ENCODE measurements around the gene ALAS1. TPM values are rescaled to one million over a fixed set of nuclear protein-coding genes. Genes with fewer than 3 reads are reported as not detected.
A peak's percentile ranks its signal among the peaks of the same experiment; 100 is the strongest.

Gene ALAS1
- total and polyA plus RNA-seq, 2 experiments from 2014 or later = 30.4 to 33.9 TPM

DNA sequence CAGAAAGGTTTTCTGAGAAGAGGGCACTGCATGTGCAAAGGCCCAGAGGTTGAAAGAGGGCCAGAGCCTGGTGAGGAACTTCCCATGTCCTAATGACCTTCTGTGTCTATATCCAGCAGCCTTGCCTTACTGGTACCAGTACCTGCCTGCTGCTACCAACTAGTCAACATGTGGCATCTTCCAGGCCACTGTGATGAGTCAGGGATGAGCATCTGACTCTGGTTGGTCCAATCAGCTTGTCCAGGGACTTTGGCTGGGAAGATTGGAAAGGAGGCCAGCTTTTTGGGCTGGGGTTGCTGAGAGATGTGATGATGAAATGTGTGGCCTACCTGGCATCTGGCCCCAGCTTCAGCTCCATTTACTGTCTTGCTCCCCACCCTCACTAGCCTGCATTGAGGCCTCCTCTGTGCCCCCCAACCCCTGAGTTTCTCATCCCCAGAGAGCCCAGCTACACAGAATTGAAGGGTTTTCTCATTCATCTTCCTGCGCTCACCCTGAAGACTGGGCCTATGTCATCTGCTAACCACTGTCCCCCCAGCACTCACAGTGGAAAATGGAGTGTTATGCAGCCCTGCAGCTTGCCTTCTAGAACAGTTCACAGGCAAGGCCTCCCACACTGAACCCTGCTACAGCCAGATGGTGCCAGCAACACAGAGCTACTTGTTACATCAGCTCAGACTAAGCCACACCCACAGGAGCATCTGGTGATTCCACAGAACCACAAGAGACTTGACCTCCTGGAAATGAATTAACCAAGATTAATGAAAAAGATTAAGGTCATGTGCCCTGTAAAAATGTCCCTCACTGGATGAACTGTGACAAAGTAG, 42.3 kb downstream of the ALAS1 start:
- H3K4me1 ChIP-seq (ENCODE audit: insufficient read depth) = peaks cover 46% of the 10 kb centered on the region
- peaks cover 49% of the 10 kb centered on the region for H3F3A ChIP-seq (ENCODE audit: insufficient read depth)
- H3K27ac ChIP-seq = peak overlapping the region; percentile 100
- in situ Hi-C loops (cut with MboI) = no loop called here
- TF ChIP-seq EZH2phosphoT487 (IDR thresholded peaks at IDR 0.05; ENCODE audit: insufficient read depth, low read depth) = no peak
- H3K36me3 ChIP-seq (ENCODE audit: low read depth) = no peaks in the 10 kb centered on the region
- no peaks in the 10 kb centered on the region for H3K27me3 ChIP-seq (replicated peaks; ENCODE audit: insufficient read depth)
- peak overlapping the region; percentile 87 for H3K4me2 ChIP-seq (ENCODE audit: unreplicated experiment)
- DNase-seq = peak; percentile 96
- 100% methylated on average over 1 of the region's 1 CpG for WGBS, 2 experiments (ENCODE audit: low coverage in 1 of 2, low lambda C conversion rate in 2 of 2, missing lambda C conversion rate in 2 of 2)
- no peak overlapping the region for H2AFZ ChIP-seq
- H3K79me2 ChIP-seq (ENCODE audit: insufficient read depth) = peaks cover 39% of the 10 kb centered on the region
- H4K20me1 ChIP-seq (ENCODE audit: insufficient read depth) = no peaks in the 10 kb centered on the region
- H3K9me2 ChIP-seq (ENCODE audit: insufficient read depth) = no peaks in the 10 kb centered on the region
- H3K4me3 ChIP-seq = peak overlapping the region; percentile 80
- H3K9ac ChIP-seq = peak overlapping the region; percentile 93
- H3K9me3 ChIP-seq (ENCODE audit: low read depth) = no peaks in the 10 kb centered on the region

DNA sequence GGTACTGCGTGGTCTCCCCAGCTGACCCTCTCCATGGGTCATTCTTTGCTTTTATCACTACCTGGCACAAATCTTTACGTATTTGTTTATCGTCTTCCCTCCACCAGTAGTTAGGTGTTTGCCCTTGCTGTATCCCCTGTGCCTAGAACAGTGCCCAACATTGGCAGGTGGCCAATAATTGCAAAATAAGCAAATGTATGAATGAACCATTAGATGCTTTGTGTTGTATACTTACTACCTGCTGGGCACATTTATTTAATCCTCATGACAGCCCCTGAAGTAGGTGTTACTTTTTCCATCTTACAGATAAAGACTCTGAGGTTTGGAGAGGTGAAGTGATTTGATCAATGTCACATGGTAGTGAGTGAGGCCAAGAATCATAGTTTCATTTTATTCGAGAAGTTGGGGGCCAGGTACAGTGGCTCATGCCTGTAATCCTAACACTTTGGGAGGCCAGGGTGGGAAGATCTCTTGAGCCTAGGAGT, 43.0 kb downstream of the ALAS1 start:
- Histone ChIP-seq H3K9me2 (ENCODE audit: insufficient read depth) (no peaks in the 10 kb centered on the region), H4K20me1 (ENCODE audit: insufficient read depth) (no peaks in the 10 kb centered on the region), H3K9me3 (ENCODE audit: low read depth) (no peaks in the 10 kb centered on the region), H3K27me3 (replicated peaks; ENCODE audit: insufficient read depth) (no peaks in the 10 kb centered on the region), H3K27ac (peak overlapping the region; percentile 100), H3K79me2 (ENCODE audit: insufficient read depth) (peaks cover 32% of the 10 kb centered on the region), H2AFZ (no peak overlapping the region), H3K36me3 (ENCODE audit: low read depth) (no peaks in the 10 kb centered on the region), H3K9ac (peak overlapping the region; percentile 93), H3K4me2 (ENCODE audit: unreplicated experiment) (peak overlapping the region; percentile 62), H3K4me1 (ENCODE audit: insufficient read depth) (peaks cover 47% of the 10 kb centered on the region), H3K4me3 (no peak overlapping the region), H3F3A (ENCODE audit: insufficient read depth) (peaks cover 49% of the 10 kb centered on the region)
- TF ChIP-seq EZH2phosphoT487 (IDR thresholded peaks at IDR 0.05; ENCODE audit: insufficient read depth, low read depth) (no peak), EZH2 (IDR thresholded peaks at IDR 0.05; ENCODE audit: insufficient read depth, poor library complexity, severe bottlenecking) (no peak)
- in situ Hi-C loops (cut with MboI) = no loop called here
- no peak for DNase-seq
- WGBS, 2 experiments (ENCODE audit: low coverage in 1 of 2, low lambda C conversion rate in 2 of 2, missing lambda C conversion rate in 2 of 2) = 76 to 77% methylated on average over 4 of the region's 4 CpGs

DNA sequence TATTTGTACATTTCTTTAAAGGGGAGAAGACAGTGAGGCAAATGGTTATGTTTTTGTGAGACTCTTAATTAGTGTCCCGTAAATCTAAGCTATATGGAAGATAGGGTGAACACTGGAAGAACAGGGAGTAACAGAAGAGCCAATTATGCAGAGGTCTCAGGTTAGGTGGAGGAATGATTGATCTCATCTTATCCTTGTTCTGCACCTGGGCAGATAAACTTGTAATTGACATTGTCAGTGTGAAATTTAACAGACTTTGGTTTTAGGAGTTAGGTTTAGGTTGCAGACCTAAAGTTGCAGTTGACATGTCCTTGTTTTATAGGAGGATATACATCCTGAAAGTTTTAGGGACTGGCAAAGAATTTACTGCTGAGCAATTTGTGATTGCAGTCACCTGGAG, 44.1 kb downstream of the ALAS1 start:
- Histone ChIP-seq H3K4me2 (ENCODE audit: unreplicated experiment) (no peak overlapping the region), H3K4me3 (no peak overlapping the region), H3K9me2 (ENCODE audit: insufficient read depth) (no peaks in the 10 kb centered on the region), H3K9me3 (ENCODE audit: low read depth) (no peaks in the 10 kb centered on the region), H3F3A (ENCODE audit: insufficient read depth) (peaks cover 49% of the 10 kb centered on the region), H3K36me3 (ENCODE audit: low read depth) (no peaks in the 10 kb centered on the region), H3K9ac (no peak overlapping the region), H3K27me3 (replicated peaks; ENCODE audit: insufficient read depth) (no peaks in the 10 kb centered on the region), H3K27ac (no peak overlapping the region), H3K4me1 (ENCODE audit: insufficient read depth) (peaks cover 39% of the 10 kb centered on the region), H3K79me2 (ENCODE audit: insufficient read depth) (peaks cover 21% of the 10 kb centered on the region), H4K20me1 (ENCODE audit: insufficient read depth) (no peaks in the 10 kb centered on the region), H2AFZ (no peak overlapping the region)
- no peak for TF ChIP-seq EZH2 (IDR thresholded peaks at IDR 0.05; ENCODE audit: insufficient read depth, poor library complexity, severe bottlenecking)
- no peak for TF ChIP-seq EZH2phosphoT487 (IDR thresholded peaks at IDR 0.05; ENCODE audit: insufficient read depth, low read depth)
- in situ Hi-C loops (cut with MboI) = no loop called here
- WGBS, 2 experiments (ENCODE audit: low coverage in 1 of 2, low lambda C conversion rate in 2 of 2, missing lambda C conversion rate in 2 of 2) = 92 to 93% methylated on average over 1 of the region's 1 CpG
- no peak for DNase-seq

DNA sequence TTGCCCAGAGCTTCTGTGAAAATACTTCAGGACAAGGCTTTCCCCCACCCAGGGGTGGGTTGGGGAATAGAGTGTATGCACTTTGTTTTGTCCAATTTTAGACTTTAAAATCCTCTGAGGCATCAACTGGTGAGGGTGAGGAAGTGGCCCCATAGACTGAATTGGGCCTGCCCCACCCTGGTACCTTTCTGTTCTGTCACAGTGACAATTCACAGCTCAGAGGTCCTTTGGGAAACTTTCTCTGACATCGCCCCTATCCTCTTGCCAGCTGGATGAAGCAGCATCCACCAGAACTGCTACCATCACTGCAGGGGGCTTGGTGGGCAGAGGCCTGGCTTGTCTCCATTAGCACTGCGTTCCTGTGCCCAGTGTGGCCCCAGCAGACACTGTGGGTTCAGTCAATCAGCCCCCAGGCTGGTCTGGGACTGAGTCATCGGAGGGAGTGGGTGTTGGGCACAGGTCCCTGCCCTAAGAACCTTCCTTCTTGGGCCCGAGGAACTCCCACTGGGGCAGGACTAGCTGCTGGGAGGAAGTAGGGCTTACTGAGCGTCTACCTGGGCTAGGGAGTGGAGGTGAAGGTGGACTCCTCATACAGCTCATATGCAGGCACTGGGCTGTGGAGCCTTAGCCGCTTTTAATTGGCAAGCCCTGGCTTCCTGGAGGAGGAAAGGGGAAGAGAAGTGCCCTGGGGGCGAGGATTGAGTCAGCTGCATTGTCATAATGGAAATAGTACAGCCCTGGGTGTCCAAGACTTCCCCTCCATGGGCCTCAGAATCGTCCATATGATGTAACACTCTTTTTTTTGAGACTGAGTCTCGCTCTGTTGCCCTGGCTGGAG, 46.0 kb downstream of the ALAS1 start:
- peaks cover 39% of the 10 kb centered on the region for H3F3A ChIP-seq (ENCODE audit: insufficient read depth)
- H3K4me3 ChIP-seq = no peak overlapping the region
- no peaks in the 10 kb centered on the region for H3K36me3 ChIP-seq (ENCODE audit: low read depth)
- H3K9ac ChIP-seq = peak overlapping the region; percentile 16; the same call in 1 of the 2 replicates
- H3K4me1 ChIP-seq (ENCODE audit: insufficient read depth) = peaks cover 30% of the 10 kb centered on the region
- peaks cover 4% of the 10 kb centered on the region; the same call in 1 of the 2 replicates for H3K79me2 ChIP-seq (ENCODE audit: insufficient read depth)
- H3K27me3 ChIP-seq (replicated peaks; ENCODE audit: insufficient read depth) = no peaks in the 10 kb centered on the region
- WGBS, 2 experiments (ENCODE audit: low coverage in 1 of 2, low lambda C conversion rate in 2 of 2, missing lambda C conversion rate in 2 of 2) = 59 to 68% methylated on average over 9 of the region's 9 CpGs
- TF ChIP-seq EZH2phosphoT487 (IDR thresholded peaks at IDR 0.05; ENCODE audit: insufficient read depth, low read depth) = no peak
- TF ChIP-seq EZH2 (IDR thresholded peaks at IDR 0.05; ENCODE audit: insufficient read depth, poor library complexity, severe bottlenecking) = no peak
- H4K20me1 ChIP-seq (ENCODE audit: insufficient read depth) = no peaks in the 10 kb centered on the region
- no peaks in the 10 kb centered on the region for H3K9me3 ChIP-seq (ENCODE audit: low read depth)
- peak overlapping the region; percentile 49 for H3K27ac ChIP-seq
- no peak overlapping the region for H2AFZ ChIP-seq
- in situ Hi-C loops (cut with MboI) = no loop called here
- peak overlapping the region; percentile 70 for H3K4me2 ChIP-seq (ENCODE audit: unreplicated experiment)
- H3K9me2 ChIP-seq (ENCODE audit: insufficient read depth) = no peaks in the 10 kb centered on the region
- DNase-seq = peak; percentile 85
